Epithelial cell of proximal tubule (primary cell): ENCODE data around the gene PRR19. TPM values are rescaled to one million over a fixed set of nuclear protein-coding genes. Genes with fewer than 3 reads are reported as not detected.

ENCODE experiments used
- DNase-seq: peaks from one replicate; pipeline ENCODE4 v3.0.0-alpha.2; 2011; ENCODE audit warnings: low read depth
- H3K4me3 ChIP-seq: 2 replicates; pipeline ENCODE4 v1.5.1; 2011; ENCODE audit warnings: low read depth, mild to moderate bottlenecking, low read length
- CTCF ChIP-seq: conservative IDR thresholded peaks from 2 replicates; pipeline ENCODE4 v1.5.1; 2012; ENCODE audit warnings: low read depth, mild to moderate bottlenecking, low read length
- total RNA-seq: library from RNA; depleted of rRNA; stranded (reverse); fragments of >200 nt; gene quantifications from 2 replicates; pipeline ENCODE4 v1.2.3, GENCODE V29; 2015

PRR19 gene
- total RNA-seq, 1 donor from 2014 or later, result 0.23 TPM

DNA sequence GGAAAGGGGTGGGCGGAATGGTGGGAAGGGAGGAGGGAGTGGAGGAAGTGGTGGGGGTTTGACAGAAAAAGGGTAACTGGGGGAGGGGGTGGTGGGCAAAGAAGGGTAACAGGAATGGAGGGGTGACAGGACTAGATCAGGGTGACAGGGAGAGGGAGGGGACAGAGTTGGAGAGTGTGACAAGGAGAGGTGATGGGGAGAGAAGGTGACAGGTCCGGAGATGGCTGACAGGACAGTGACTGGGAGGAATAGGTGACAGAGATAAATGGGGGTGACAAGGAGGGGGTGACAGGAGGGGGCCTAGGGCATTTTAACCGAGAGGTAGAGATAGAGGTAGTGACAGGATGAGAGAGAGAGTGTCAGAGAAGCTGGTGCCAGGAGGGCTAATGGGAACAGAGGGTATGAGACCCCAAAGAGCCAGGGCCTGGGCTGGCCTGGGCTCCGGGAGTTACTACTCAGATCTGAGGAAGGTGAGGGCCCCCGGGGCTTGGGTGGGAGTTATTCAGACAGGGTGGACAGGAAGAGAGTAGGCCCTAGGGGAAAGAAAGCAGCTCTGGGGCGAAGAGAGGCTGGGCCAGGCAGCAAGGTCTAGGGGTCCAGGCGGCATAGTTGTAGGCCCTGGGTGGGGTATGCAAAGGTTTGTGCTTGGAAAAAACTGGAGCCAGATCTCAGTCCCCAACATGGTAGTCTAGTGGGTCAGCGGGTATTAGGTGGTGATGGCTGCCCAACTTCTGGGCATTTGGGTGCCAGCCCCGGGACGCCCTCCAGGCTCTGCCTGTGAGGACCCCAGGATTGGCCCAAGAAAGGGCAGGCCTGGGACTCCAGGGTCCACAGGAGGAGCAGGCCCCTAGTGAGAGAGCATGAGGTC lies 32.2 kb upstream of the PRR19 start:
- H3K4me3 ChIP-seq, result peak overlapping the region; percentile 75
- TF ChIP-seq CTCF, result no peak
- no peak for DNase-seq

DNA sequence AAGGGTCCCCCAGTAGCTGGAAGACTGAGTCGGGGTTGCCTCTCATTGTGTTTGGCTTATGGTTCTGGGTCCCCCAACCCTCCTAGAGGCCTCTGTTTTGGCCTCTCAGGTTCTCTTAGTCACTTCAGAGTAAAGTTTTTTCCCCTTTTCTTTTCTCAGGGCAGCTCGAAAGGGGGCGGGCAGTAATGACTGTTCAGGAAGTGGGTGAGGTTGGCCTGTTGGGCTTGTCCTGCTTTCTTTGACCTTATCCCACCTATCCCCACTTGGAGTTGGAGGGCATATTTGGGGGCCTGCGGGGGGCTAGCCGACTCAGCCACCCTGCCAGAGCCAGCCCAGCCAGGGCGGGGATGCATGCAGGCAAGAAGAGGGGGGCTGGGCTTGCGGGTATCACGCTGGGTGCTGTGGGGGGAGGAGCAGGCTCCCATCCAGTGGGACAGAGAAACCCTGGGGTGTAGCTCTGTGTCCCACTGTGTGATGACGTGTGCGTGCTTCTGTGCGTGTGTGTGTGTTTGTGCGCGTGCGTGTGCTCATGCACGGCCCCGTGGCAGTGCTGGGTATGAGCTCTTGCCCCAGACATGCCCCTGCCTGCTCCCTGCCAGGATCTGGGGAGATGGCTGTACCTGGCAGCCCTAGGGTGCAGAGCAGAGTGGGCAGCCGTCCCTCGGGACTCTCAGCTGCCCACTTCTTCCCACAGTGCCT lies 31.4 kb upstream of the PRR19 start:
- peak overlapping the region; percentile 75 for H3K4me3 ChIP-seq
- no peak for TF ChIP-seq CTCF
- no peak for DNase-seq

DNA sequence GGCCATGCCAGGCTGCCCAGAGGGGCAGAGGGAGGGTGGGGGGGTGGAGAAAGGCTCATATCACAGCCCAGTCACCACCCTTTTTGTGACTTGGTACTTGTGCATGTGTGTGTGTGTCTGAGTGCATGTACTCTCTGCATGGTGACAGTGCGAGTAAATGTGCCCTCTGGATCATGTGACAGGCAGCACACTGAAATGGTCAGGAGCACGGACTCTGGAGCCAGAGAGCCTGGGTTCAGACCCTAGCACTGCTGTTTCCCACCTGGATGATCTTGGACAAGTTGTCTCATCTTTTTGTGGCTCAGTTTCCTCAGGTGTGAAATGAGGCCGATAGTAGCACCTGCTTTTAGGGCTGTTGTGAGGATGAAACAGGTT lies 30.9 kb upstream of the PRR19 start:
- TF ChIP-seq CTCF, result no peak
- DNase-seq, result no peak
- peak overlapping the region; percentile 75 for H3K4me3 ChIP-seq

GRCh38 chr19:42271861-42272534 lies 29.9 kb upstream of the PRR19 start:
- DNase-seq, result no peak

DNA sequence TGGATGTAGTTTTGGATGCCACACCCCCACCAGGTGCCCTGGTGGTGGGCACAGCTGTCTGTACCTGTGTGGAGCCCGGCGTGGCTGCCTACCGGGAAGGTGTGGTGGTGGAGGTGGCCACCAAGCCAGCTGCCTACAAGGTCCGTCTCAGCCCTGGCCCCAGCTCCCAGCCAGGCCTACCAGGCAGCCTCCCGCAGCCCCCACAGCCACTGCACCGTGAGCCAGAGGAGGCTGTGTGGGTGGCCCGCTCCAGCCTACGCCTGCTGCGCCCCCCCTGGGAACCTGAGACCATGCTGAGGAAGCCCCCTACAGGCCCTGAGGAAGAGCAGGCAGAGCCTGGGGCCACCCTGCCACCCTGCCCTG lies 29.4 kb upstream of the PRR19 start:
- TF ChIP-seq CTCF, result no peak
- H3K4me3 ChIP-seq, result no peak overlapping the region

More at GRCh38 chr19:42271861-42272534, 29.9 kb upstream of the PRR19 start:
- no peak for TF ChIP-seq CTCF
- H3K4me3 ChIP-seq, result no peak overlapping the region

DNA sequence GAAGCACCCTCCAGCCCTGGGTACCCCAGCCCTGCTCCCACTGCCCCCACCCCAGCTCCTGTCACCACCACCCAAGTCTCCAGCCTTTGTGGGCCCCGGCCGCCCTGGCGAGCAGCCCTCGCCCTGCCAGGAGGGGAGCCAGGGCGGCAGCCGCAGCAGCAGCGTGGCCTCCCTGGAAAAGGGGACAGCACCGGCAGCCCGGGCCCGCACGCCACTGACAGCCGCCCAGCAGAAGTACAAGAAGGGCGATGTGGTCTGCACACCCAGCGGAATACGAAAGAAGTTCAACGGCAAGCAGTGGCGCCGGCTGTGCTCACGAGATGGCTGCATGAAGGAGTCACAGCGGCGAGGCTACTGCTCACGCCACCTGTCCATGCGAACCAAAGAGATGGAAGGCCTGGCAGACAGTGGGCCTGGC lies 28.9 kb upstream of the PRR19 start:
- no peak for TF ChIP-seq CTCF
- no peak overlapping the region for H3K4me3 ChIP-seq
- DNase-seq, result no peak

More for the DNA sequence above, 29.4 kb upstream of the PRR19 start:
- DNase-seq, result no peak
